ENCODE results near the gene MBOAT7.
A peak's percentile ranks its signal among the peaks of the same experiment; 100 is the strongest.
"Not testable (repeated sequence)": the region's sequence is repeated elsewhere in the genome, so short reads cannot be mapped to it uniquely, and the experiment has no call there.

The MBOAT7 gene

DNA sequence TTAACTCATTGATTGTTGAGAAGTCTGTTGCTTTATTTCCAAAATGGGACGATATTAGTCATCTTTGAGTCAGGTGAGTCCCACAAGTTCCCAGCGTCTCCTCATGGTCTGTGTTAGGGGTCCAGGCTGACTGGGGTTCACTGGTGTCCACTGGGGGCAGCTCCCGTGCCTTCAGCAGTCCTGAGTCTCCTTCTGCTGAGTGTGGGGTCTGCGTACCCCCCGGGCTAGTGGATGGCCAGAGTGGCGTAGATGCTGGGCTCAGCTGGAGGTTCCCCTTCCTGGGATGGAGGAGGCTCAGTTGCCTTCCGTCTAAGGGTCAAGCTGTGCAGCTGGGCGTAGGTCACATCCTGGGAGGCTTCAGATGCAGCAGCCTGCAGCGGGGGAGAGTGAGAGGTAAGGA, 27.5 kb upstream of the MBOAT7 start:
- ATAC-seq (ENCODE audit: low read depth) (no peak), DNase-seq (ENCODE audit: low spot score) (no peak)
- Histone ChIP-seq H3K4me3 (ENCODE audit: severe bottlenecking) (no peak overlapping the region), H3K36me3 (ENCODE audit: low read depth) (peaks cover 17% of the 10 kb centered on the region), H3K9me3 (ENCODE audit: severe bottlenecking) (no peaks in the 10 kb centered on the region), H3K4me1 (ENCODE audit: insufficient read depth, poor library complexity, severe bottlenecking) (no peaks in the 10 kb centered on the region), H3K27me3 (ENCODE audit: insufficient read depth, poor library complexity, severe bottlenecking) (no peaks in the 10 kb centered on the region), H3K27ac (ENCODE audit: poor library complexity, severe bottlenecking) (no peak overlapping the region)
- TF ChIP-seq, protein P1, sequence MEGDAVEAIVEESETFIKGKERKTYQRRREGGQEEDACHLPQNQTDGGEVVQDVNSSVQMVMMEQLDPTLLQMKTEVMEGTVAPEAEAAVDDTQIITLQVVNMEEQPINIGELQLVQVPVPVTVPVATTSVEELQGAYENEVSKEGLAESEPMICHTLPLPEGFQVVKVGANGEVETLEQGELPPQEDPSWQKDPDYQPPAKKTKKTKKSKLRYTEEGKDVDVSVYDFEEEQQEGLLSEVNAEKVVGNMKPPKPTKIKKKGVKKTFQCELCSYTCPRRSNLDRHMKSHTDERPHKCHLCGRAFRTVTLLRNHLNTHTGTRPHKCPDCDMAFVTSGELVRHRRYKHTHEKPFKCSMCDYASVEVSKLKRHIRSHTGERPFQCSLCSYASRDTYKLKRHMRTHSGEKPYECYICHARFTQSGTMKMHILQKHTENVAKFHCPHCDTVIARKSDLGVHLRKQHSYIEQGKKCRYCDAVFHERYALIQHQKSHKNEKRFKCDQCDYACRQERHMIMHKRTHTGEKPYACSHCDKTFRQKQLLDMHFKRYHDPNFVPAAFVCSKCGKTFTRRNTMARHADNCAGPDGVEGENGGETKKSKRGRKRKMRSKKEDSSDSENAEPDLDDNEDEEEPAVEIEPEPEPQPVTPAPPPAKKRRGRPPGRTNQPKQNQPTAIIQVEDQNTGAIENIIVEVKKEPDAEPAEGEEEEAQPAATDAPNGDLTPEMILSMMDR (IDR thresholded peaks at IDR 0.05; ENCODE audit: poor library complexity, severe bottlenecking): no peak

- not testable (repeated sequence) for H3K4me3 ChIP-seq (ENCODE audit: severe bottlenecking); H3K27me3 ChIP-seq (ENCODE audit: insufficient read depth, poor library complexity, severe bottlenecking); ATAC-seq (ENCODE audit: low read depth); H3K9me3 ChIP-seq (ENCODE audit: severe bottlenecking); H3K27ac ChIP-seq (ENCODE audit: poor library complexity, severe bottlenecking); DNase-seq (ENCODE audit: low spot score); H3K4me1 ChIP-seq (ENCODE audit: insufficient read depth, poor library complexity, severe bottlenecking)
- peaks cover 28% of the 10 kb centered on the region for H3K36me3 ChIP-seq (ENCODE audit: low read depth)
These were observed 25.4 kb upstream of the MBOAT7 start for GRCh38 chr19:54214734-54215133.

- DNase-seq (ENCODE audit: low spot score); ATAC-seq (ENCODE audit: low read depth); H3K4me3 ChIP-seq (ENCODE audit: severe bottlenecking); H3K27me3 ChIP-seq (ENCODE audit: insufficient read depth, poor library complexity, severe bottlenecking); H3K9me3 ChIP-seq (ENCODE audit: severe bottlenecking); H3K27ac ChIP-seq (ENCODE audit: poor library complexity, severe bottlenecking); H3K4me1 ChIP-seq (ENCODE audit: insufficient read depth, poor library complexity, severe bottlenecking): not testable (repeated sequence)
- H3K36me3 ChIP-seq (ENCODE audit: low read depth): peaks cover 27% of the 10 kb centered on the region
These were observed 24.8 kb upstream of the MBOAT7 start for GRCh38 chr19:54214217-54214616.

GRCh38 chr19:54211235-54211634, 21.9 kb upstream of the MBOAT7 start:
- DNase-seq (ENCODE audit: low spot score) (no peak), ATAC-seq (ENCODE audit: low read depth) (no peak)
- TF ChIP-seq, protein P1 (IDR thresholded peaks at IDR 0.05; ENCODE audit: poor library complexity, severe bottlenecking): no peak
- Histone ChIP-seq H3K4me1 (ENCODE audit: insufficient read depth, poor library complexity, severe bottlenecking) (peaks cover 11% of the 10 kb centered on the region), H3K27ac (ENCODE audit: poor library complexity, severe bottlenecking) (no peak overlapping the region), H3K27me3 (ENCODE audit: insufficient read depth, poor library complexity, severe bottlenecking) (no peaks in the 10 kb centered on the region), H3K36me3 (ENCODE audit: low read depth) (peaks cover 38% of the 10 kb centered on the region), H3K4me3 (ENCODE audit: severe bottlenecking) (no peak overlapping the region), H3K9me3 (ENCODE audit: severe bottlenecking) (no peaks in the 10 kb centered on the region)

GRCh38 chr19:54209811-54210494, 20.6 kb upstream of the MBOAT7 start:
- peaks cover 11% of the 10 kb centered on the region for H3K4me1 ChIP-seq (ENCODE audit: insufficient read depth, poor library complexity, severe bottlenecking)
- no peaks in the 10 kb centered on the region for H3K27me3 ChIP-seq (ENCODE audit: insufficient read depth, poor library complexity, severe bottlenecking)
- peaks cover 48% of the 10 kb centered on the region for H3K36me3 ChIP-seq (ENCODE audit: low read depth)
- peak overlapping the region; percentile 50 for H3K27ac ChIP-seq (ENCODE audit: poor library complexity, severe bottlenecking)
- DNase-seq (ENCODE audit: low spot score) (peak; percentile 89), ATAC-seq (ENCODE audit: low read depth) (peak; percentile 79)
- H3K4me3 ChIP-seq (ENCODE audit: severe bottlenecking): no peak overlapping the region
- no peaks in the 10 kb centered on the region for H3K9me3 ChIP-seq (ENCODE audit: severe bottlenecking)
- TF ChIP-seq, protein P1 (IDR thresholded peaks at IDR 0.05; ENCODE audit: poor library complexity, severe bottlenecking): no peak
